IPS-15b (cell line): ENCODE data around the gene ZCCHC10.
"Not testable (repeated sequence)": the region's sequence is repeated elsewhere in the genome, so short reads cannot be mapped to it uniquely, and the experiment has no call there.

Source experiments
- H3K27me3 ChIP-seq: one replicate; pipeline ENCODE4 v1.6.1; 2013; ENCODE audit warnings: low read length; ENCODE audit not compliant: control insufficient read depth, insufficient read depth
- H3K36me3 ChIP-seq: one replicate; pipeline ENCODE4 v1.6.1; 2013; ENCODE audit warnings: low read length; ENCODE audit not compliant: control insufficient read depth, insufficient read depth
- H3K4me1 ChIP-seq: one replicate; pipeline ENCODE4 v1.6.1; 2013; ENCODE audit warnings: mild to moderate bottlenecking, low read length; ENCODE audit not compliant: control insufficient read depth, insufficient read depth
- H3K4me3 ChIP-seq: one replicate; pipeline ENCODE4 v1.5.1; 2013; ENCODE audit warnings: low read depth, low read length
- H3K9ac ChIP-seq: one replicate; pipeline ENCODE4 v1.6.1; 2013; ENCODE audit warnings: low read depth, mild to moderate bottlenecking, low read length
- H3K9me3 ChIP-seq: one replicate; pipeline ENCODE4 v1.6.1; 2013; ENCODE audit warnings: mild to moderate bottlenecking, low read length; ENCODE audit not compliant: control insufficient read depth, insufficient read depth

Gene ZCCHC10

GRCh38 chr5:133035224-133035623 lies 8.9 kb upstream of the ZCCHC10 start:
- Histone ChIP-seq H3K36me3 (no peaks in the 10 kb centered on the region), H3K9ac (no peak overlapping the region), H3K27me3 (no peaks in the 10 kb centered on the region), H3K4me1 (no peaks in the 10 kb centered on the region), H3K9me3 (no peaks in the 10 kb centered on the region), H3K4me3 (no peak overlapping the region)

DNA sequence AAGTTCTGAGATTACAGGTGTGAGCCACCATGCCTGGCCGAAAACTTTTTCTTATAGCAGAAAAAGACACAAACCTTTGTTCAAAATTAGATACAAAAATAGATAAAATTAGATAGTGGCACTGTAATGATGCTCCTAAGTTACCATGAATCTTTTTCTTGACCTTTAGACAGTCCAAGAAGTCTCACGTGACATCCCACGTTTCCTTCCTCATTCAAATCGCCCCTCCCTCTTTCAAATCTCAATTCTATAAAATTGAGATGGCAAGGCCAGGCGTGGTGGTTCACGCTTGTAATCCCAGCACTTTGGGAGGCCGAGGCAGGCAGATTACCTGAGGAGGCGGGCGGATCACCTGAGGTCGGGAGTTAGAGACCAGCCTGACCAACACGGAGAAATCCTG lies 7.7 kb upstream of the ZCCHC10 start:
- Histone ChIP-seq H3K4me3 (no peak overlapping the region), H3K9me3 (no peaks in the 10 kb centered on the region), H3K4me1 (no peaks in the 10 kb centered on the region), H3K27me3 (no peaks in the 10 kb centered on the region), H3K9ac (no peak overlapping the region), H3K36me3 (no peaks in the 10 kb centered on the region)

GRCh38 chr5:133032852-133033742 lies 6.7 kb upstream of the ZCCHC10 start:
- Histone ChIP-seq H3K27me3 (no peaks in the 10 kb centered on the region), H3K9ac (no peak overlapping the region), H3K36me3 (no peaks in the 10 kb centered on the region), H3K4me3 (no peak overlapping the region), H3K9me3 (no peaks in the 10 kb centered on the region), H3K4me1 (no peaks in the 10 kb centered on the region)

GRCh38 chr5:133030343-133031005 lies 4.1 kb upstream of the ZCCHC10 start:
- Histone ChIP-seq H3K4me1 (peaks cover 3% of the 10 kb centered on the region), H3K36me3 (no peaks in the 10 kb centered on the region), H3K27me3 (no peaks in the 10 kb centered on the region), H3K4me3 (no peak overlapping the region), H3K9ac (no peak overlapping the region), H3K9me3 (no peaks in the 10 kb centered on the region)

DNA sequence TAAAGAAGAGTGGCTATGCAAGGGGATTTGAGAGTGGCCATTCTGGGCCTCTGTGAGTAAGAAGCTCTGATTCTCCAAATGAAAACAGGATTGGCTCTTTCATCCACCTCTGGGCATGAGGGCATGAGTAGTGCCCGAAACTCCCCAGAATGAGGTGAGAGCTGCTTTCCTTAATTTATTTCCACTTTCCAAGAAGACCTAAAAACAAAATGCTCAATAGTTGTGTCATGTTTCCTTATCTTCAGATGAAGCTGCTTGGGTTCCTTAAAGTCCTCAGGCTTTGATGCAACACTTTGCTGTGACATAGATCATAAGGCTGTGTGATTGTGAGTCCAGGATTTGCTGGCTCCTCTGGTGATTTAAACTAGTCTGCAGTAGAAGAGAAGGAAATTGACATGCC lies 3.1 kb upstream of the ZCCHC10 start:
- no peaks in the 10 kb centered on the region for H3K36me3 ChIP-seq
- H3K27me3 ChIP-seq, result no peaks in the 10 kb centered on the region
- no peak overlapping the region for H3K9ac ChIP-seq
- H3K4me1 ChIP-seq, result peaks cover 3% of the 10 kb centered on the region
- H3K4me3 ChIP-seq, result no peak overlapping the region
- no peaks in the 10 kb centered on the region for H3K9me3 ChIP-seq

DNA sequence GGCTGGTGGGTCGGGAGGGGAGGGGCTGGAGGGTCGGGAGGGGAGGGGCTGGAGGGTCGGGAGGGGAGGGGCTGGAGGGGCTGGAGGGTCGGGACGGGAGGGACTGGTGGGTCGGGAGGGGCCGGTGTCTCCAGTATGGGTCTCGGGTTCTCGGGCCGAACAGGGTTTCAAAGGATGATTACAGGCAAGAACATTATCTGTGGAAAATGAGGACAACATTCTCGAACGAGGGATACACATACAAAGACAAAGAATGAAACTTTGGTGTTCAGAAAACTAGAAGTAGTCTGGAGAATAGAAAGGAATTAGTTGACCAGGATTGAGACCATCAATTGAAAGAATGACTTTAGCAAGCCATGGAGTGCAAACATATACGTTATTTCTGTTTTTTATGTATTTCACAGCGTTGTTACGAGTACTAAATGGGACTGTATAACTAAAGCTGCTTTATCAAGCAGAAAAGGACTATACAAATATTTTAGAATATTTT lies 360 bp upstream of the ZCCHC10 start:
- H3K36me3 ChIP-seq, result no peaks in the 10 kb centered on the region
- no peaks in the 10 kb centered on the region for H3K27me3 ChIP-seq
- H3K4me3 ChIP-seq, result peak overlapping the region; percentile 43
- peaks cover 3% of the 10 kb centered on the region for H3K4me1 ChIP-seq
- no peaks in the 10 kb centered on the region for H3K9me3 ChIP-seq
- no peak overlapping the region for H3K9ac ChIP-seq

DNA sequence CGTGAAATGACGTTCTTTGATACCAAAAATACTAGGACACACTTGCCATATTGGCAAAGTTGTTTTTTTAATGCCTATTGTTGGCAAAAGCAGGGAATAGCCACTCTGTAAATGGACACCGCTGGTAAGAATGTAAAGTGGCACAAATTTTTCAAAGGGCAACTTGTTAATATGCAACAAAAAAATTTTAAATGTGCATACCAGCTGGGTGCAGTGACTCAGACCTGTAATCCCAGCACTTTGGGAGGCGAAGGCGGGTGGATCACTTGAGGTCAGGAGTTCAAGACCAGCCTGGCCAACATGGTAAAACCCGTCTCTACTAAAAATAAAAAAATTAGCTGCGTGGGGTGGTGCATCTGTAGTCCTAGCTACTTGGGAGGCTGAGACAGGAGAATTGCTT lies 6.9 kb downstream of the ZCCHC10 start:
- not testable (repeated sequence) for H3K4me1 ChIP-seq, H3K36me3 ChIP-seq, H3K9me3 ChIP-seq, H3K4me3 ChIP-seq, H3K9ac ChIP-seq, H3K27me3 ChIP-seq

DNA sequence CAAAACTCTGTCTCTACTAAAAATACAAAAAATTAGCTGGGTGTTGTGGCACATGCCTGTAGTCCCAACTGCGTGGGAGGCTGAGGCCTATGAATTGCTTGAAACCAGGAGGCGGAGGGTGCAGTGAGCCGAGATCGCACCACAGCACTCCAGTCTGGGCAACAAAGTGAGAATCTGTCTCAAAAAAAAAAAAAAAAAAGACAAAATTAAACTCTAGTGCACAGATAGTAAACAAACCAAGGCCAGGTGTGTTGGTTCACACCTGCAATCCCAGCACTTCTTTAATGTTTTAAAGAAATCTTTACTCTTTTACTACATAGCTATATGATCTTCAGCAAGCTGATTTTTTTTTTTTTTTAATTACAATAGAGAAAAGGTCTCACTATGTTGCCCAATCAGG lies 8.4 kb downstream of the ZCCHC10 start:
- no peaks in the 10 kb centered on the region for H3K27me3 ChIP-seq
- no peak overlapping the region for H3K4me3 ChIP-seq
- H3K36me3 ChIP-seq, result no peaks in the 10 kb centered on the region
- H3K9ac ChIP-seq, result no peak overlapping the region
- no peaks in the 10 kb centered on the region for H3K4me1 ChIP-seq
- no peaks in the 10 kb centered on the region for H3K9me3 ChIP-seq

- no peaks in the 10 kb centered on the region for H3K36me3 ChIP-seq
- no peaks in the 10 kb centered on the region for H3K27me3 ChIP-seq
- no peaks in the 10 kb centered on the region for H3K4me1 ChIP-seq
- no peak overlapping the region for H3K4me3 ChIP-seq
- no peak overlapping the region for H3K9ac ChIP-seq
- no peaks in the 10 kb centered on the region for H3K9me3 ChIP-seq
Observed at GRCh38 chr5:133015466-133015865, 10.9 kb downstream of the ZCCHC10 start.

GRCh38 chr5:133008455-133008854 lies 17.9 kb downstream of the ZCCHC10 start:
- H3K27me3 ChIP-seq, H3K36me3 ChIP-seq, H3K4me1 ChIP-seq, H3K9me3 ChIP-seq, H3K9ac ChIP-seq, H3K4me3 ChIP-seq: not testable (repeated sequence)

DNA sequence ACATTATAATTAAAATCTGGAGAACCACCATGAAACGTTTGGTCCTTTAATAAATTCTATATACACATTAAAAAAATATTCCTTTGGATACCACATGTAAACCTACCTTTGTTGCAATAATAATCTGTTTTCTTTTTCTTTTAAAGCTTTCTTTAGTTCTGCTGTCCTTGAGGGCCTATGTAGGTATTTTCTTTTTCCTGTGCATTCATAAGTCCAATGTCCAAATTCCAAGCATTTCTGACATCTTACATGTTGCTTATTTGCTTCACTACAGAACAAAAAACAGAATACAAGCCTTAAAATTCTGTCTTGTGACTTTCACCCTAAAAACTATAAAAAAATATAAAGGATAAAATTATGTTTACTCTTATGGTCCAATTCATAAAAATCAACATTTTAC lies 19.7 kb downstream of the ZCCHC10 start:
- no peaks in the 10 kb centered on the region for H3K9me3 ChIP-seq
- no peaks in the 10 kb centered on the region for H3K27me3 ChIP-seq
- no peak overlapping the region for H3K9ac ChIP-seq
- no peak overlapping the region for H3K4me3 ChIP-seq
- H3K4me1 ChIP-seq, result no peaks in the 10 kb centered on the region
- H3K36me3 ChIP-seq, result peaks cover 5% of the 10 kb centered on the region

- no peaks in the 10 kb centered on the region for H3K9me3 ChIP-seq
- H3K4me3 ChIP-seq, result no peak overlapping the region
- no peaks in the 10 kb centered on the region for H3K27me3 ChIP-seq
- H3K9ac ChIP-seq, result no peak overlapping the region
- peaks cover 4% of the 10 kb centered on the region for H3K36me3 ChIP-seq
- no peaks in the 10 kb centered on the region for H3K4me1 ChIP-seq
Observed at GRCh38 chr5:132999246-132999645, 27.1 kb downstream of the ZCCHC10 start.
